ENCODE measurements around the gene TRABD2A.
"Not testable (repeated sequence)": the region's sequence is repeated elsewhere in the genome, so short reads cannot be mapped to it uniquely, and the experiment has no call there.

Gene TRABD2A

DNA sequence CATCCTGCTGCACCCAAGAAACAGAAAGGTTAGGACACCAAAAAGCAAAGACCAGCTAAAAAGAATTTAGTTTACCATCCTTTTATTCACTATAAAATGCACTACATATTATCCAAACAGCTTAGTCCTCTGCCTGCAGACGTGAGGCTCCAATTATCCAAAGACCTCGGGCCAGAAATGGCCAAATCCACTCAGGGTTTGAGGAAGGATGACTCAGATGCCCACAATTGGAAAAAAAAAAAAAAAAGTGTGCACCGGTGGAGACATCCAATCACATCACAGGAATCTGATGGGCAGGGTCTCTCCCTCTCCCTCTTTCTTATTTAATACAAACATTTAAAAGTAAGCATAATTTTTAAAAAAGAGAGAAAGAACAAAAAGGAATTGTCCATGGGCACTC, 65.7 kb downstream of the TRABD2A start:
- DNase-seq: no peak

DNA sequence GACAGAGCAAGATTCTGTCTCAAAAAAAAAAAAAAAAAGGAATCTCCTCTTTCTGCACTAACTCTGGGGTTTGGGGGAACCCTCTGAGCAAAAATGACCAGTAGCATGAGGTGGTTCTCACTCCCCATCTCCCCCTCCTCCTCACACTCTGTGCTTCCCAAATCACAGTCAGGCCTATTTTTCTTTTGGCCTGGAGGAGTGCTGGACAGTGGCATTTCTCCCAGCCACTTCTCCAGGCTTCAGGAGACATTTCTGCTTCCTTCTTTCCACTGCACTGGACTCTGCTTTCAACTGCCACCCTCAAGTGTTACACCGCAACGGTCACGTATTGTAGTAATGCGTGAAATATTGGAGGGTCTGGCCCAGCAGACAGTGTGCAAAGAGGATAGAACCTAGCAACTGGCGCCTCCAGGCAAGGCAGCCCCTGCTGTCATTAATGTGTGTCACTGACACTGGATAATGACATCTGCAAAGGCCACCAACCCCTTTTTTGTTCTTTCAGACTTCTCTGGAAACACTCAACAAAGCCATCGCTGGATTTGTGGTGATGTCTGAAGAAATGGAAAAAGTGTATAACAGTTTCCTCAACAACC, 68.9 kb downstream of the TRABD2A start:
- DNase-seq: no peak

DNA sequence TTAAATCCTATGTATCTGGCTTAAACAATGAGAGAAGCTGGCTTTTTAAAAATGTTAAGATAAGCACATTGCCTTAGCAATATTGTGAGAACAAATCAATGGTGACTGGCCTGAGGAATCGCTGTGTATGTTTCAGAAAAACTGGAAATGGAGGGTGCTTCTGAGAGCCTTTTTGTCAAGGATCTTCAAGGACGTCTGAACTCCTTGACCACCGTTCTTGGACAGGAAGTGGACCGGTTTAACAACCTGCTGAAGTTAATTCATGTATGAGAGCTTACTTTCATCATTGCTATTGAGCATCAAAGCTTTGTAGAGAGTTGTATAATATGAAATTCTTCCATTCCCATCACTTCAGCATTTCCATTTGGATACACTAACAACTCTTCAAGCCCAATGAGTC, 72.6 kb downstream of the TRABD2A start:
- DNase-seq: no peak

DNA sequence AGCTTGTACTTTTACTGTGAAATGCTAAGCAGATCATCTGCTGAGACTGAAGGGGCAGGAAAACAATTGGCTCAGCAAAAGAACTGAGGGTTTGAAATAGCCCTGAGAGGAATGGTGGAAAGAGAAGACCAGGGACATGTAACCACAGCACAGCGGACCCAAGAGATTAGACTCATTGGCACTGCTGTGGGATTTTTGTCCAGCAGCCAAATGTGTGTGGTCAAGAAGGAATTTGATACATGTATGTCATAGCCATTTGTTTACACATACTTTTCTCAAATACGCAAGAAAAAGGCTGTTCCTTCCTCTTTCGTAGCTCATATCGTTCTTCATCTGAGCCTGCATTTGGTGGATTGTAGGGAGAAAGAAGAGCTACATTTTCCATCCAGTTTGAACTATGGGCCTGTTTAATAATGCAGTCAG, 73.8 kb downstream of the TRABD2A start:
- no peak for DNase-seq

DNA sequence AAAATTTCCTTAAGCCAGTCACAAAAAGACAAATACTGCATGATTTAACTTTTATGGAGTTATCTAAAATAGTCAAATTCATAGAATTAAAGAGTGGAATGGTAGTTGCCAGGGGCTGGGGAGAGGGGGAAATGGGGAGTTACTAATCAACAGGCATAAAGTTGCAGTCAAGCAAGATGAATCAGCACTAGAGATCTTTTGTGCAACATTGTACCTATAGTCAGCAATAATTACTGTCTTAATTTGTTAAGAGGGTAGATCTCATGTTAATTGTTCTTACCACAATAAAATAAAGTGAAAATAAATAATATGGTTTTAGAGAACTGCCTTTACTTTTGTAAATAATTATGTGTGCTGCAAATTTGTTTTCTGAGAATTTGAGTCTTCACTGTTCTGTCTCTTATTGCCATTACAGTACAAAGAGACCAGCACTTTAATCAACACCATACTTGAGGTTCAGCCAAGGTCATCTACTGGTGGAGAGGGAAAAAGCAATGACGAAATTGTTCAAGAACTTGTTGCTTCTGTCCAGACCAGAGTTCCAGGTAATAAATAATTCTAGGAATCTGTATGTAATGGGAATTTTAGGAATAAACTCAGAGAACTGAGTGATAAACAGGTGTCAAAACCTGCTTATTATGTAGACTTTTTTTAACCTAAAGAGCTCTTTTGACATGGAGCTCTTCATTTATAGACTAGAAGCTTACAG, 75.5 kb downstream of the TRABD2A start:
- DNase-seq: no peak

DNA sequence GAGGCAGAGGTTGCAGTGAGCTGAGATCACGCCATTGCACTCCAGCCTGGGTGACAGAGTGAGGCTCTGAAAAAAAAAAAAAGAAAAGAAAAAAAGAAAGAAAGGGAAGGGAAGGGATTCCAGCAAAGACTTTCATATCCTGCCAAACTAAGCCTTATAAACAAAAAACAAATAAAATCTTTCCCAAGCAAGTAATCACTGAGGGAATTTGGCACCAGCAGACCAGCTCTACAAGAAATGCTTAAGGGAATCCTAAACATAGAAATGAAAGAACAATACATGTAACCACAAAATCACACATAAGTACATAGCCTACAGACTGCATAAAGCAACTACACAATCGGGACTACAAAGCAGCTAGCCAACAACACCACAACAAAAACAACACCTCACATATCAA, 79.1 kb downstream of the TRABD2A start:
- no peak for DNase-seq

DNA sequence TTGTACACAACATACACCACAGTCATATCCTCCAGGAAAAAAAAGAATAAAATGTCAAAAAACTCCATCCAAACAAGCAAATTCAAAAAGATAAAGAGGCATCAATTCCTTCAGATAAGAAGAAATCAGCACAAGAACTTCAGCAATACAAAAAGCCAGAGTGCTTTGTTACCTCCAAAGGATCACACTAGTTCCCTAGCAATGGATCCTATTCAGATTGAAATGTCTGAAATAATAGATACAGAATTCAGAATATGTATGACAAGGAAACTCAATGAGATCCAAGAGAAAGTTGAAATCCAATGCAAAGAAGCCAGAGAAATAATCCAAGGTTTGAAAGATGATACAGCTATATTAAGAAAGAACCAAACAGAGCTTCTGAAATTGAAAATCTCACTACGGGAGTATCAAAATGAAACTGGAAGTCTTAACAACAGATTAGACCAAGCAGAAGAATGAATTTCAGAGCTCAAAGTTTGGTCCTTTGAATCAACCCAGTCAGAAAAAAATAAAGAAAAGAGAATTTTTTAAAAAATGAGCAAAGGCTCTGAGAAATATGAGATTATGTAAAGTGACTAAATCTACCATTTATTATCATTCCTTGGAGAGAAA, 80.6 kb downstream of the TRABD2A start:
- DNase-seq: no peak

DNA sequence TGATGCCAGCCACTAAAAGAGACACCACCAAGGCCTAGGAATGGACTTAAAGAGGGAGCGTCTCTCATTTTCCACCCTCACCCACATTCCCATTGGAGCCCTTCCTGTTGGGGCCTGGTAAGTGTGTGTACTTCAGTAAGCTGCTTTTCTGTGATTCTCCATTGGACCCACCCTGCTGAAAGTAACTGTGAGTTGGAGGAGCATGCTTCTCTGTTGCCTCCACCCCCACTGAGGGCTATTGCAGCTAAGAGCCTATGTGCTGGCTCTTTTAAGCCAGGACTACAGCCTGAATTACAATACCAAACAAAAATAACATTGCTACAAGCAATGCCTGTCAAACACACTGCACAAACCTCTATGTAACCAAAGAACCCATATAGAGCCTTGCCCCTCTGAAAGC, 81.1 kb downstream of the TRABD2A start:
- DNase-seq: no peak

DNA sequence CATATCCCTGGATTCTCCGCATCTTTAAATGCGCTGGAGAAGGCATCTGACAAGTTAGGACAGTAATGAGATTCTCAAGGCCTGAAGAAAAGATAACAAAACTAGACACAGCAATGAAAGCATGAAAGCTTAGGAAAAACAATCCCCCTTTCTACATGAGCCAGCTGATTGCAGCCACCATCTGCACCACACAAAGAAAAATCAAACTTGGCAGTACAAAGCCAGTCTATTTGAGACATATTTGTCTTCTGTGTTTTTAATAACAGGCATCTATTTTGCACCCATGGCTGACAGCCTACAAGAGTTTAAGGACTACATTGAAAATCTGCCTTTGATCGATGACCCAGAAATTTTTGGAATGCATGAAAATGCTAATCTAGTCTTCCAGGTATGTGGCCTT, 83.6 kb downstream of the TRABD2A start:
- DNase-seq: no peak

DNA sequence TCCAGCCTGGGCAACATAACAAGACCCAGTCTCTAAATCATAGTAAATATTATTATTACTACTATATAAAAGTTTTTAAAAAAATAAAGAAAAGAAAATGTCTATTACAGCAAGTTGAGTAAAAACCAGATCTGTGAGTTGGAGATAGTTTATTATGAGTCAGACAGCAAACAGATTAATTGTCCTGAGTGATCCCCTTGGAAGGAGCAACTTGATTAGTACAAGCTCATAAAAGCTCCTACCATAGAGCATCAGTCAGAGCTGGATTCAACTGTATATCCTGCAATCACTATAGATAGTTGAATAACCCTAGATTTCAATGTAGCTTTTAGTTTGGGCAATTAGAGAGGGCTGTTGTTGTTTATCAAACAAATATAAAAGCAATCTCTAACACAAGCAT, 84.1 kb downstream of the TRABD2A start:
- DNase-seq: no peak

DNA sequence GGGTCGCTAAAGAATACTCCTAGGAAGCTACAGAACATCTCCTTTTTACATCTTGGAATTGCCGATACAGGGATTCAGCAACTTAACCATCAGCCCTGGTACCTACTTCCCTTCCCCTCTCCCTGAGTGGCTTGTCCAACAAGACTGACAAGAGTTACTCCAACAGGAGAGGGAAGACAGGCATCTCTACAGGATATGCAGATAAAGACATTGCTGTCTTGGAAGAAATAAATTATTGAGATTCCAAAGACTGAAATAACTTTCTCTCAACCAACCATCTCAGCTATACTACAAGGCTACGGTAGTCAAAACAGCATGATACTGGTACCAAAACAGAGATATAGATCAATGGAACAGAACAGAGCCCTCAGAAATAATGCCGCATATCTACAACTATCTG, 87.2 kb downstream of the TRABD2A start:
- DNase-seq: no peak

DNA sequence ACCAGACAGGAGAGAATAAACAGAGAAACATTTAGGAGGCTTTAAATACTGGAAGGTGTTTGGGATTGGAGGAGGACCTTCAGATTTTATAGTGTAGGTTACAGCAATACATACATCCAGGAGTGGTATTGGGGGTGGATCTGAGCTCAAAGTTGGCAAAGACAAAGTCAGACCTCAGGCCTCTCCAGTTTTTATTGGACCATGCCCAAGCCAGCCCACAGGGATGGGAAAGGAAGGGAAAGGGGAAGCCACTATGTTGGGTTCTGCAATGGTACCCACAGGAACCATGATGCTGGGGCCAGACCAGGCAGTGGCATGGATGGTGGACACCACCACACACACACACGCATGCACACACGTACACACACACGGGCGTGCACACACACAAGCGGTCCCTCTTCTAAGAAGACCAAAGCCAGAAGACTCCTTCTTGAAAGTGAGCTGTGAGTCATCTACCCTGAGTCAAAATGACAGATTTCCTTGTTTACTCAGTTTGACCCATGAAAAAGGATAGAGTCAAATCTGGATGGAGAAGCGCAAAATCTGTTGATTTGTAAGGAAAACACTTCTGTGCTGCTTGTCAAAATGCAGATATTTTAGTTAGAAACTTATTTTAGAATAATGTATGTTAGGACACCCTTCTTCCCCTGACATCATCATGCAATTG, 87.9 kb downstream of the TRABD2A start:
- DNase-seq: no peak

DNA sequence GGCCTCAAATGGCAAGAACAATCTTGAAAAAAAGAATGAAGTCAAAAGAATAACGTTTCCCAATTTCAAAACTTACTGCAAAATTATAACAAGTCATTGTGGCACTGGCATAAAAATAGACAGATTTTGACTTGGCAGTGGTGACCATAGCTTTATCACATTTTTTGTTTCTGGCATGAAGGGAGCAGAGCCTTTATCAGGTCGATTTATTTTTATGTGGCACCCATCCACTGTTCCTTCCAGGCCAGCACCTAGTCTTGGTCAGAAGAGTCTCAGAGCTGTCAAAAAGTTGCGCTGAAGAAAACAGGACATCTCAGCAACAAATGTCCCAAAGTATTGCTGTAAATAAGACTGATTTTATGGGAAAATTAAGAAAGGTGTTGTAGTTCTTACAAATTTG, 92.4 kb downstream of the TRABD2A start:
- DNase-seq: no peak

DNA sequence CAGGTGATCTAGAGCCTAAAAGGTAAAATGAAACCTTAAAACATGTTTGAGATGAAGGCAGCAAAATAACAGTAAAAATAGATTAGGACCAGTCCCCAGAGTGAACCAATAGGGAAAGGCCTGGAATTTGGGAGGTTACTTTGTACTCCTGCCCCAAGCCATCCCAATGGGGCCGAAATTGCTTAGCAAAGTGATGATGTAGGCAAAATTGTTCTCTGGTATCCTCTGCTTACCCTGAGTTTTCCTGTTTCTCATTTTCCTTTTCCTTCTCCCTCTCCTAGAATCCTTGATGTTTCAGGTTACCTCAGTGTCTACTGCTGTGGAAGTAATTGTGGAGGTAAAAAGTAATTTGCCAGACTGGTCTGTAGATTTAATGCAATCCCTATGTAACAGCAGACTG, 92.9 kb downstream of the TRABD2A start:
- no peak for DNase-seq

DNA sequence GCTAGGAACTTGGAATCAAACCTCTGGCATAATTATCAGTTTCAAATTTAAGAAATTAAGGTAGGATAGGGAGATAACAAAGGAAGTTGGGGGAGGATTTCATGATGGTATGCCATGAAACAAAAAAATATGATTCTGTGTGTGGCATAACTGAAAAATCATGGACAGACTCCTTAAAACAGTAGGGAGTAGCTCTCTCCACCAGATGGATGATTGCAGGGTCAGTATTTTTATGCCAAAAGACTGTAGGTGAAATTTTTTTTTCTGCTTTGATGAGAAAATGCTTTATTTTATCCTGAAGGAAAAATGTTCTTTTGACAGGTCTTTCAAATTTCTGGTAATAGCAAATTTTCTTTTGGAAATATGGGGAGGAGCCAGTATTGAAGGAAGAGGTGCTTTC, 94.3 kb downstream of the TRABD2A start:
- no peak for DNase-seq

DNA sequence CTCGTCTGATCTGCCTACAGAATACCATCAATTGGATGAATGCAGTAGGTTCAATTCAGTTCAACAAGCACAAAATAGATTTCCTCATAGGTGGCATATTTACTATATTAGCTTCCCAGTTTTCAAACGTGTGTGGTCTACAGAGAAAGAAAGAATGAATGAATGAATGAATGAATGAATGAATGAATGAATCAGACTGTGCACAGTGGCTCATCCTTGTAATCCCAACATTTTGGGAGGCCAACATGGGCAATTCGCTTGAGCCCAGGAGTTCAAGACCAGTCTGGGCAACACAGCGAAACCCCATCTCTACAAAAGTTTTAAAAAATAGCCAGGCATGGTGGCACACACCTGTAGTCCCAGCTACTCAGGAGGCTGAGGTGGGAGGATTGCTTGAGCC, 94.9 kb downstream of the TRABD2A start:
- no peak for DNase-seq

DNA sequence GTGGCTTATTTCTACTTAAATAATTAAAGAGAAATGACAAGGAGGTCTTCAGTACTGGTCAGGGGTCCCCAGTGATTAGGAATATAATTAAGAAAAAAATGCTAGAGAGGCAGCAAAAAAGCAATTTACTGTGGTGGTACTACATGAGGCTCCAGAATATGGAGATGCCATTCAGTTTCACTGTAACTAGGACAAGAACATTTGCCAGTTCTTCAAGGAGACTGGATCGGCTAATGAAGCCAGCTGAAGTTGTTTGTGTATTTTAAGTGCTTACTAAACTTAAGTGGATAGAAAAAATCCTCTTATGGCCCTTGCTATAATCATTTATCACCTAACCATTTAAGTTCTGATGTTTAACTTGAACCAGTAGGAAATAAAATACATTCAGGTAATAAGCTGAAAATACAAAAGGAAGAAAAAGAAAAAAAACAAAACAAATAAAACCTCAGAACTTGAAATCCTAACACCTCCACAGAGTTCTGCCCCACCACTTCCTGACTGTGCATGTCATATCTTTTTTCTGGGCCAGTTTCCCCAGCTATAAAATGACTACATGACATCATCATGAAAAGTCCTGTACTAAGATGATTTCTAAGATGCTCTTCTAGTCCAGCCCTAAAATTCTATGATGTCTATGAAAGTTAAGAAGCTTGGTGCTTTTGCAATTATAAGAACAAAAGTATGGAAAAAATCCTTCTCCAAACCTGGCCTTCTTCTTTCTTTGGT, 98.0 kb downstream of the TRABD2A start:
- no peak for DNase-seq

DNA sequence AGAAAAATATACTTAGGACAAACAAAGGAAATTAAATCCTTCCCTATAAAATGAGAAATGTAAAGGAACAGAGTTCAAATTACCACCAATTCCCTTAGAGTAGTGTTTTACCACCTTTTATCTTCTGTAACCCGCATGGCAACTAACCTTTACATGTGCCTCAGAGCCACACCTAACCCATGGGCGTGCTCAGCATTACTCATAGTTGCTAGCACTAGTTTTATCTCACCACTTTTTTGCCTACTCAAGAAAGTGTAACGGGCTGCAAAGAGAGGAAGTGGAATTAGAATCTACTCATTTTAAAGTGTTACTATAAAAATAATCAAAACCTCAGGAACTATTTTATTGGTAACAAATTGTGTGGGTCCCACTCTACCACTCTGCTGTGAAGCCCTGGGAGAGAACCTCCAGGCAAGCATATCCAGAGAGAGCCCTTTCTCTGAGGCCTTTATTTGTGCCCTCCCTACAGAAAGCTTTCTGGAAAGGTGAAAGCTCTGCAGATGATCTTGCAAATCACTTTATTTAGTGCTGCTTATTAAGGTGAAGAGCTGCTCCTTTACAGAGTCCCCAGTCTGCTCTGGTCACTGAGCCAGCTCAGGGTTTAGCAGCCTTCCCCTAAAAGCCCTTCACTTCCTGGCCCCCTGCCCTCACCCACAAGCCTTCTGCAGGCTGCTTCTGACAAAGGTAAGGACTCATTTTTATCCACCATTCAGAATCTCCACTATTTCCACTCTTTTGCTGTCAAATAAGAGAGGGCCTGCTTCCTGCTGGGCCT, 98.8 kb downstream of the TRABD2A start:
- DNase-seq: peak in 3 of 4 experiments; percentile 4 to 46 (median 15)

DNA sequence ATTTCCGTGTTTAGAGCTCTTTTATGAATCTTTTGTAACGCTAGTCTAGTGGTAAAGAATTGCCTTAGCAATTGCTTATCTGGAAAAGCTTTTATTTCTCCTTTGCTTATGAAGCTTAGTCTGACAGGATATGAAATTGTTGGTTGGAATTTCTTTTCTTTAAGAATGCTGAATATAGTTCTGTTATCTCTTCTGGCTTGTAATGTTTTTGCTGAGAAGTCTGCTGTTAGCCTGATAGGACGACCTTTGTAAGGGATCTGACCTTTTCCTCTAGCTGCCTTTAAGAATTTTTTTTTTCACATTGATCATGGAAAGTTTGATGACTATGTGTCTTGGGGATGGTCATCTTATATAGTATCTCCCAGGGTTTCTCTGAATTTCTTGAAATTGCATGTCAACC, 101.1 kb downstream of the TRABD2A start:
- DNase-seq: no peak

DNA sequence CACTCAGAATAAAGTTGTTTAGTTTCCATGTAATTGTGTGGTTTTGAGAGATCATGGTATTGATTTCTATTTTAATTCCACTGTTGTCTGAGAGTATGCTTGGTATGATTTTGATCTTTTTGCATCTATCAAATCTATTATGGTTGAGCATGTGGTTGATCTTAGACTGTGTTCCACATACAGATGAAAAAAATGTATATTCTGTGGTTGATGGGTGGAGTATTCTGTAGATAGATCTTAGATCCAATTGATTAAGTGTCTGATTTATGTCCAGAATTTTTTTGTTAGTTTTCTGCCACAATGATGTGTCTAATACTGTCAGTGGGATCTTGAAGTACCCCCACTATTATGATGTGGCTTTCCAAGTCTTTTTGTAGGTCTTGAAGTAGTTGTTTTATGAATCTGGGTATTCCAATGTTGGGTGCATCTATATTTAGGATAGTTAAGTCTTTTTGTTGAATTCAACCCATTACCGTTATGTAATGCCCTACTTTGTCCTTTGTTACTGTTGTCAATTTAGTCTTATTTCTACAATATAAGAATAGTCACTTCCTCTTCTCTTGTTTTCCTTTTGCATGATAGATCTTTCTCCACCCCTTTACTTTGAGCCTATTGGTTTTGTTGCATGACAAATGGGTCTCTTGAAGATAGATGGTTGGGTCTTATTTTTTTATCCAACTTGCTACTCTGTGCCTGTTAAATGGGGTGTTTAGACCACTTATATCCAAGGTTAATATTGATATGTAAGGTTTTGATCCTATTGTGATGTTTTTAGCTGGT, 101.8 kb downstream of the TRABD2A start:
- no peak for DNase-seq

DNA sequence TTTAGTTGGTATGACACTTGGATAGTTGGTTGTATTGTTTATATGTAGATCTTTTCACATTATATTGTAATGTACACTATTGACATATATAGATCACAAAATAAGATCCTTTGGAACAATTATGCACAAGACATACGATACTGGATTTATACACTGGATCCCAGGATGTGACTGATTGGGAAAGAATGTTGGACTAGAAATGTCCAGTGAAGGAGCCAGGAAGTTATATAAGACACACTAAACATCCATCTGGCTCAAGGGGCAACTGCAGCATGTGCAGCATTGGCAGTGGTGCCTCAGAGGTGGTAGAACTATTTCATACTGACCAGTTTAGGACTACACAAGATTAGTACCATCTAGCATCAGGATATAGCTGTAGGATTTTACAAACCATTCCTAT, 104.9 kb downstream of the TRABD2A start:
- DNase-seq: no peak

DNA sequence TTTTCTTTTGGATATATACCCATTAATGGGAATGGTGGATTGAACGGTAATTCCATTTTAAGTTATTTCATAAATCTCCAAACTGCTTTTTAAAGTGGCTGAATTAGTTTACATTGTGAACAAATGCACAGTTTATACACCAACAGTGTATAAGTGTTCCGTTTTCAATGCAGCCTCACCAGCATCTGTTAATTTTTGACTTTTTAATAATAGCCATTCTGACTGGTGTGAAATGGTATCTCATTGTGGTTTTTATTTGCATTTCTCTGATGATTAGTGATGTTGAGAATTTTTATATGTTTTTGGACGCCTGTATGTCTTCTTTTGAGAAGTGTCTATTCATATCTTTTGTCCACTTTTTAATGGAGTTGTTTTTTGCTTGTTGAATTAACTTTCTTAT, 107.3 kb downstream of the TRABD2A start:
- not testable (repeated sequence) for DNase-seq

Measured in activated naive CD4-positive, alpha-beta T cell (primary cell).